Measurements from ENCODE around the gene NCKAP5. TPM values are rescaled to one million over a fixed set of nuclear protein-coding genes. Genes with fewer than 3 reads are reported as not detected.

NCKAP5 gene
- polyA plus RNA-seq, 2 of the 4 experiments (the other 2 are of a cell fraction): 3.0 to 4.1 TPM

- TF ChIP-seq MAX (IDR thresholded peaks at IDR 0.05) (no peak), KDM5A (IDR thresholded peaks at IDR 0.05) (no peak), NPAS2 (CRISPR knock-in tag; IDR thresholded peaks at IDR 0.05; ENCODE audit: borderline replicate concordance) (no peak), USF2 (IDR thresholded peaks at IDR 0.05) (no peak), RARB (CRISPR knock-in tag; IDR thresholded peaks at IDR 0.05) (no peak), ZNF302 (CRISPR knock-in tag; IDR thresholded peaks at IDR 0.05) (no peak), CBX2 (IDR thresholded peaks at IDR 0.05; ENCODE audit: borderline replicate concordance, low read depth) (no peak)
Observed at GRCh38 chr2:133390156-133390555, 178.1 kb downstream of the NCKAP5 start (continued).

GRCh38 chr2:133389569-133389968 is 178.7 kb downstream of the NCKAP5 start:
- Histone ChIP-seq H3K4me1 (no peaks in the 10 kb centered on the region), H3K4me3 (no peak overlapping the region), H3K9me3 (peaks cover 16% of the 10 kb centered on the region; the same call in 1 of the 3 replicates), H3K27ac (no peak overlapping the region), H3K4me2 (no peak overlapping the region)
- DNase-seq (ENCODE audit: low read depth in 1 of 2, low spot score in 1 of 2) (no peak), FAIRE-seq (no peak), ATAC-seq (no peak)
- ChIA-PET CTCF (no interaction called here), POLR2A (no interaction called here)
- WGBS (ENCODE audit: missing lambda C conversion rate): 42% methylated on average over 5 of the region's 5 CpGs
- TF ChIP-seq ZSCAN20 (CRISPR knock-in tag; IDR thresholded peaks at IDR 0.05) (no peak), FOSL2 (IDR thresholded peaks at IDR 0.05) (no peak), FOSL2 (CRISPR knock-in tag; IDR thresholded peaks at IDR 0.05) (no peak), RARB (CRISPR knock-in tag; IDR thresholded peaks at IDR 0.05) (no peak), HEYL (CRISPR knock-in tag; IDR thresholded peaks at IDR 0.05) (no peak), MAZ (IDR thresholded peaks at IDR 0.05; ENCODE audit: borderline replicate concordance, low read depth, low read length) (no peak), ESRRA (IDR thresholded peaks at IDR 0.05; ENCODE audit: borderline replicate concordance, low read length) (no peak), KDM5A (IDR thresholded peaks at IDR 0.05) (no peak), RCOR1 (IDR thresholded peaks at IDR 0.05; ENCODE audit: low read depth, low read length) (no peak), FOSB (CRISPR knock-in tag; IDR thresholded peaks at IDR 0.05) (no peak), SMC3 (IDR thresholded peaks at IDR 0.05) (no peak), CBX2 (IDR thresholded peaks at IDR 0.05; ENCODE audit: borderline replicate concordance, low read depth) (no peak), JUNB (IDR thresholded peaks at IDR 0.05) (no peak), POLR2AphosphoS2 (conservative IDR thresholded peaks at IDR 0.05; ENCODE audit: low read length) (no peak), HOXA7 (CRISPR knock-in tag; IDR thresholded peaks at IDR 0.05) (no peak), PBX3 (IDR thresholded peaks at IDR 0.05) (no peak), POLR2A (IDR thresholded peaks at IDR 0.05; ENCODE audit: low read length) (no peak)

- no peak for ATAC-seq
- TF ChIP-seq POLR2AphosphoS2 (conservative IDR thresholded peaks at IDR 0.05; ENCODE audit: low read length): no peak
- TF ChIP-seq E2F6 (IDR thresholded peaks at IDR 0.05; ENCODE audit: borderline replicate concordance, low read depth): no peak
- TF ChIP-seq EP300 (IDR thresholded peaks at IDR 0.05): no peak
- no peak for TF ChIP-seq MAFK (IDR thresholded peaks at IDR 0.05; ENCODE audit: partially characterized antibody)
- no peak for TF ChIP-seq BCL3 (IDR thresholded peaks at IDR 0.05)
- no peak for TF ChIP-seq HES2 (IDR thresholded peaks at IDR 0.05)
- no peak for TF ChIP-seq ATOH8 (CRISPR knock-in tag; IDR thresholded peaks at IDR 0.05; ENCODE audit: low read depth)
- no peak for TF ChIP-seq GATA3 (IDR thresholded peaks at IDR 0.05; ENCODE audit: borderline replicate concordance)
- TF ChIP-seq USF2 (IDR thresholded peaks at IDR 0.05): no peak
- TF ChIP-seq HMGXB4 (CRISPR knock-in tag; IDR thresholded peaks at IDR 0.05; ENCODE audit: borderline replicate concordance): no peak
- TF ChIP-seq RFX5 (IDR thresholded peaks at IDR 0.05): no peak
- no peak for TF ChIP-seq NR3C1 (IDR thresholded peaks at IDR 0.05)
Observed at GRCh38 chr2:133382566-133382965, 185.7 kb downstream of the NCKAP5 start.

More at GRCh38 chr2:133382566-133382965, 185.7 kb downstream of the NCKAP5 start:
- ChIA-PET POLR2A (no interaction called here), CTCF (no interaction called here)
- no peaks in the 10 kb centered on the region for H3K9me3 ChIP-seq
- DNase-seq (ENCODE audit: low read depth in 1 of 2, low spot score in 1 of 2): no peak
- H3K27ac ChIP-seq: no peak overlapping the region
- FAIRE-seq: no peak
- no peak overlapping the region for H3K4me2 ChIP-seq
- H3K4me1 ChIP-seq: peaks cover 8% of the 10 kb centered on the region; the same call in 2 of the 3 replicates
- H3K4me3 ChIP-seq: no peak overlapping the region

Measured in A549 (cell line).